Amniotic stem cell (primary cell): ENCODE measurements around the gene METTL16.

Experiments used
- DNase-seq: peaks from one replicate; lab custom pipeline; 2025; lab: John Stamatoyannopoulos, UW

The METTL16 gene

DNA sequence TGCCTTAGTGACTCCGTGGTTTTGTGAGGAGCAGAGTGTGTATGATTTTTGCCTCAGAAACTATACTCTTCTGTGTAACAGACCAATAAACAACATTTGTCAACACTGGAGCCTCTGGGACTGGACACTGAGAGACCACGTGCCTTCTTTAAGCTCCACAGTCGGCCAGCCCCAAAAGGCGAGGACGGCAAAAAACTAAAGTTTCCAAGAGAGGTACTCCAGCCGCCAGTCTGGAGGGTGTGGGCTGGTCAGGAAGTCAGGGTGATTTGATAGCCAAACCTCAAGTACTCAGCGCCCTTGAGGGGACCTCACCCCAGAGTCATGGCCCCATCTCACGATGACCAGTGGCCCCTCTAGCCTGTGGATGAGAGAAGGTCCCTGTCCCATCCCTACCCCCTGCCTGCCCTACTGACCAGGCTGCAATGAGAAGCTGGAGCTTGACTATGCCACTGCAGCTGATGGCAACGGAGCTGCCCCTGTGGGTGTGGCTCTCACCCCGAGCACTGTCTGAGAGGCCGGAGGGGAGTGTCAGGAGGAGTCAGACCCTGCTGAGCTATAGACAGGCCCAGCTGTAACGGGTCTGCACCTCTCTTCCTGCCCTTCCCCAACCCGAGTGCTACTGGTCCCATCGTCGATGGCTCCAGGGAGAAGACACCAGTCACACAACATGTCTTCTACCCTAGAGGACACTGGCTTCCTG, 130.6 kb downstream of the METTL16 start:
- DNase-seq: no peak

DNA sequence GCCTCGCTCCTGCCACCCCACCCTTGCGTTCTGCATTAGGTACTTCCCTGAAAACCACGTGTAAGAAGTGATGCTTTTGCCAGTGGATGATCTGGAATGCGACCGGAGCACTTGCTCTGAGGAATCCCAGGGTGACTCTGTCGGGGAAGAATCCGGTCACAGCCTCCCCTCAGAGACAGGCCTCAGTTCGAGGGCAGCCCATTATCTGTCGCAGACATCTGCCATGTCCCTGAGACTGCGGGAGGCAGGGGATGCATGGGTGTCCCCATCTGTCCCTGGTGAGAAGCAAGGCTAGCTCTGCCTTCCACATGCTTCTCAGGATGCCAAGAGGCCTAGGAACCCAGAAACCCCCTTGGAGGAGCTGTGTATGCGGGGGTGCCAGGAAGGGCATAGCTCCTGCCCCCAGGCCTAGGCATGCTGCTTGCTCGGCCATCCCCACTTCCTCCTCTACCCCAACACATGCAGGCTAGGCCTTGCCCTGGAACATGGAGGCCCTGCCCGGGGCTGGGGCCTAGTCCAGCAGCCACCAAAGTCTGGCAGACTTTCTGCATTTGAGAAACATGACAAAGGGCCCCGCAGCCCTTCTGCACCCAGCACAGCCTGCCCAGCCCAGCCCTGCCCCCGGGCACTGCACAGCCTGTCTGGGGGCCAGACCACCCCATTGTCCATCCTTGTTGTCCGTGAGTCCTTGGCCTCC, 131.3 kb downstream of the METTL16 start:
- DNase-seq: no peak

DNA sequence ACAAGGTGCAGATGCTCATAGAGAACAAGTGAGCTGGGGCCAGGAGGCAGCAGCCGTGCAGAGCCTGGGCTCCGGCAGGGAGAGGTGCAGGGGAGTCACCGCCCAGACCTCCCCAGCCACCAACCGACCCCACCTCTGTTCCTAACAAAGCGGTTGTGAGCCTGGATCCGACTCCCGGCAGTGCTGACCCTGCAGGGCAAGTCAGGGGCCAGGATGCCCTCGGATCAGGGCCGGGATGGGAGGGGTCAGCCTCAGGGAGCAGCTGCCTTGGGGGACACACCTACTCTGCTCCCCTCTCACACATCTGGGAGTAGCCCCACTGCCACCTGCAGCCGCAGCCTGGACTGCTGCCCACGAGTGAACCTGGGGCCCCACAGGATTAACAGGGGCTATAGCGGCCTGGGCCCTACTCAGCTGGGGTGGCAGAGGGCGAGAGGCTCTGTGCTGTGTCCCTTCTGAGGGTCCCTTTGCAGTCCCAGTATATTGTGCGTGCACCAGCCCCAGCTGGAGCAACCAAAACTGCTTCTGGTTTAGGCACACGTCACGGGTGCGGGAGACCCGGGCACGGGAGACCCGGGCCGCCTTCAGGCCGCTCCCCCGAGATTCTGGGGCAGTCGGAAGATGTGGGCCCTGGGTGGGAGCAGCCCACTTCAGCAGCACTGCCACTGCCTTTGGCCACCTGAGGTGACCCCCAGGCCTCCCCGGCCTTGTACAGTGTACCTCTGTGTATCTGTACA, 132.0 kb downstream of the METTL16 start:
- no peak for DNase-seq

DNA sequence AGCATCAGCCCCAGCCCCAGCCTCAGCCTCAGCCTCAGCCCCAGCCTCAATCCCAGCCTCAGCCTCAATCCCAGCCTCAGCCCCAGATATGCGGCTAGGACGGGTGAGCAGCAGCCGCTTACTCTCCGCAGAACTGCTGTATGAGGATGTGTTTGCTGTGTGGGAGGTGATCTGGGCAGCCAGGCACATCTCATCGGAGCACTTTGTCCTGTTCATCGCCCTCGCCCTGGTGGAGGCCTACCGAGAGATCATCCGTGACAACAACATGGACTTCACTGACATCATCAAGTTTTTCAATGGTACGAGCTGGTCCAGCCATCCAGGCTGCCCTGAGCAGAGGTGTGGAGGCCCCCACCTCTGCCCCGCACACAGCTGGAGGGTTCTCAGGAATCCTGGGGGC, 132.8 kb downstream of the METTL16 start:
- DNase-seq: no peak

DNA sequence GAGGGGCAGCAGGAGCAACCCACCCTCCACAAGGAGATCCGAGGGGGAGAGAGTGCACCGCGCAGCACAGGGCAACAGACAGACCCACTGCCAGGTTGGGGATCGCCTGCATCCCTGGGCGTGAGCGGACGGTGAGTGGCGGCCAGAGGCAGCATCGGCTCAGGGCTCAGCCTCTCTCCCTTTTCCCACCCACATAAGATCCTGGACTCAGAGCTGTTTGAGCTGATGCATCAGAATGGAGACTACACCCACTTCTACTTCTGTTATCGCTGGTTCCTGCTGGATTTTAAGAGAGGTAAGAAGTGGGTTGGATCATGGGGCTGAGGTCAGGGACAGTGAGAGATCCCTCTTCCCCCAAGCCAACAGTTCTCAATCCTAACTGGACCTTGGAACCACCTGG, 134.0 kb downstream of the METTL16 start:
- DNase-seq: no peak

DNA sequence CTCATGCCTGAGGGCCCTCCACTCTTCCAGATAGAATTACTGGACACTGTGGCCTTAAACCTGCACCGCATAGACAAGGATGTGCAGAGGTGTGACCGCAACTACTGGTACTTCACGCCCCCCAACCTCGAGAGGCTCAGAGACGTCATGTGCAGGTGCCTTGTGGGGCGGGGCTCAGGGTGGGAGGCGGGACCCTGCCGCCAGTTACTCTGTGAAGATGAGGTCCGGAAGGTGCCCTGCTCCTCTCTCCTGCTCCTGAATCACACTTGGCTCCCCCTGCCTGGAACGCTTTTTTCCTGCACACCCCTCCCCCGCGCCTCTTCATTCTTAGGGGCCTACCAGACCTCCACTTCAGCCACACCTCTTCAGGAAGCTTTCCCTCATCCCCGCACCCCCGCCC, 135.6 kb downstream of the METTL16 start:
- DNase-seq: no peak

DNA sequence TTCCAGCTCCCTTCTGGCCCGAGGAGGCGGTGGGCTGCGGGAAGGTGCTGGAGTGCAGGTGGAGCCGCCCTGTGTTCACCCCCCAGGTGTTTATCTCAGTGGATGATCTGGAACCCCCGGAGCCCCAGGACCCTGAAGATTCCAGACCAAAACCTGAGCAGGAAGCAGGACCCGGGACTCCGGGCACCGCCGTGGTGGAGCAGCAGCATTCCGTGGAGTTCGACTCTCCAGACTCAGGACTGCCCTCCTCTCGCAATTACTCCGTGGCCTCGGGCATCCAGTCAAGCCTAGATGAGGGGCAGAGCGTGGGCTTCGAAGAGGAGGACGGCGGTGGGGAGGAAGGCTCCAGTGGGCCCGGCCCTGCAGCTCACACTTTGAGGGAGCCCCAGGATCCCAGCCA, 136.3 kb downstream of the METTL16 start:
- no peak for DNase-seq

DNA sequence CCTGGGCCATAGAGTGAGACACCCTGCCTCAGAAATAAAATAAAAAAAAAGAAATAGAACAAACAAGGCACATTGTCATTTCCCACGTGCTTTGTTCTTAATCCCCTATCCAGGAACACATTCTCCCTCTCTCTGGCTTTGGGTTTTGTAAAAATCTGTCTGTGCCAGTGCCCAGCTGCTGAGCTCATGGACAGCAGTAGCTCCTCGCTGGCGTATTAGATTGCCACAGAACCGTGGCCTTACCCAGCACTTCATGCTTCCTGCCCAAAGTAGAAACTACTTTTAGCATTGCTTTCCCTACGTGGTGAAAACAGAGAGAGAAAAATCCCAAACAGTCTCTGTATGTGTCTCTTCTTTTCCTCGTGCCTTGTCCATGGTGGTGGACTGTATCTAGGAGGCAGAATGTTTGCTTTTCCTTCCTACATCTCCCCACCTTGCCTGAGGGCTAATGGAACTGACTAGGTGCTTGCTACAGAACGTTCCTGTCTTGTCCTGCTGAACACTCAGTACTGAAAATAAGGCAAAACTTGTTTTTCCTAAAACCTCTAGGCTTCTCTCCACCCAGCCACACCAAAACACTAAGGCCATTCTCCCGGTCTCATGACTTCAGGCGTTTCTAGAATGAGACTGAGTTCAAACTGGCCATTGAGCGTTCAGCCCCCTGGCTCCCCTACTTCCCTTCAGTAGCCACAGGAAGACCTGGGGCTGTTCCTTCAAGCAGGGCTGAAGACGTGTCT, 137.0 kb downstream of the METTL16 start:
- DNase-seq: no peak

DNA sequence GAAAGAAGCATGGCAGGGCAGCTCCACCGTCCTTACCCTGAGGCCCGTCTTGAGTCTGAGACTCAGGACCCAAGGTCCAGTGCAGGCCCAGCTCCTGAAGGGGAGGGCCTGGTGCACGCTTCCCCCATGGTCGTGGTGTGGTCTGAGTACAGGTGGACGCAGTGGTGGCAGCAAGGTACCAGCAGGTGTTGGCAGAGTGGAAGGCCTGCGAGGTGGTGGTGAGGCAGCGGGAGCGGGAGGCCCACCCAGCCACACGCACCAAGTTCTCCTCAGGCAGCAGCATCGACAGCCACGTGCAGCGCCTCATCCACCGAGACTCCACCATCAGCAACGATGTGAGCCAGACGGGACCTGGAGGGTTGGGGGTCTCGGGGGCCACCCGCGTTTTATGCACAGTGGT, 138.5 kb downstream of the METTL16 start:
- no peak for DNase-seq

DNA sequence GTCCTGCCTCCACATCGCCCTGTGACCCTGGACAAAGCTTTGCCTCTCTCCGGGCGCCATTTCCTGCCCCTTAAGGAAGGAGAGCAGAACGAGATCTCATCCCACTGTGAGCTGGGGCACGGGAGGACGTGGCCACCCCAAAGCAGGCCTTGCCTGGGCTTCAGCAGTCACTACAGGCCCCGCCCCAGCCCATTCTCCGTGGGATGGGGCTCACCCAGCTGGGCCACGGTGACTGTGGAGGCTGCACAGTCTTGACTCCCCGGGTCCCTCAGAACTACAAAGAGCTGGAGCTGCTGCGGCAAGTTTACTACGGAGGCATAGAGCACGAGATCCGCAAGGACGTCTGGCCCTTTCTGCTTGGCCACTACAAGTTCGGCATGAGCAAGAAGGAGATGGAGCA, 139.0 kb downstream of the METTL16 start:
- no peak for DNase-seq

DNA sequence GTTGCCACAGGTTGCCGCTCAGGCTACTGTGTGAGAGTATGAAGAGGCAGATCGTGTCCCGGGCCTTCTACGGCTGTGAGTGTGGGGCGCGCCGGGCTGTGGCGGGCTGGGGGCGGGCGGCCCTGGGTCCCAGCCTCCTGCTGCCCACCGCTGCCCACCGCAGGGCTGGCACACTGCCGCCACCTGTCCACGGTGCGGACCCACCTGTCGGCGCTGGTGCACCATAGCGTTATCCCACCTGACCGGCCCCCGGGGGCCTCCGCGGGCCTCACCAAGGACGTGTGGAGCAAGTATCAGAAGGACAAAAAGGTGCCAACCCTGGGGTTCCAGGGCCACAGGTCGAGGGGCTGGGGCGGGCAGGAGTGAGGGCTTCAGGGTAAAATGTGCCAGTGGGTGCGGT, 139.5 kb downstream of the METTL16 start:
- no peak for DNase-seq

DNA sequence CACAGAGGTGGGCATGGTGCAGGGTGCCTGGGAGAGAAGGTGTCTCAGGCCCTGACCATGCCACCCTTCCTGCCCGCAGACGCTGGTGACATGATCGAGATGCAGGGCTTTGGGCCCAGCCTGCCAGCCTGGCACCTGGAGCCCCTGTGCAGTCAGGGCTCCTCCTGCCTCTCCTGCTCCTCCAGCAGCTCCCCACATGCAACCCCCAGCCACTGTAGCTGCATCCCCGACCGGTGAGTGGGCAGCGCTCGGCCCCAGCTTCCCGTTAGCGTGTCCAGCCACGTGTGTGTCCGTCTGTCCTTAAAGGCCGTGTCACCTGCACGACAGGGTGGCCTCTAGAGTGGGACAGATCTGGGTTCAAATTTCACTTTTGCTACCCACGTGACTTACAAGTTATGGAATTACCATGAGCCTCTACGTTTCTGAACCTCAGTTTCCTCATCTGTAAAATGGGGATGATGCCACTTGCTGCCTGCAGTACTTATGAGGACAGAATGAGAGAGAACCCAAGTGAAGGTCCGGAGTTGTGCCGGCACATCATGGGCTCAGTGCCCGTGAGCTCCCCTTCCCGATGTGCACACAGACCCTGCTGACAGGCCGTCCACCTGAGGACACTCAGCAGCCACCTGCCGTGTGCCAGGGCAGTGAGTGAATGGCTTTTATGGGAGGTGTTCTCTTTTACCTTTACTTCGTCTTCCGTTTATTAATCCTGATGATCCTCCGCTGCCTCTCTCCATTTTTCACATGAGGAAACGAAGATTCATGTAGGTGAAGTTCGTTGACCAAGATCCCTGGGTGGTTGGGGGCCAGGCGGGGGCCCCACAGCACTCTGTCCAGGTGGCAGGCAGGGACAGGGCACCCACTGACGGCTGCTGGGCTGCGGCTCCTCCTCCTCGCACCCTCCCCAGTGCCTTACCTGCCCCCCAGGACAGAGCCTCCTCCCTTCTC, 140.2 kb downstream of the METTL16 start:
- no peak for DNase-seq

DNA sequence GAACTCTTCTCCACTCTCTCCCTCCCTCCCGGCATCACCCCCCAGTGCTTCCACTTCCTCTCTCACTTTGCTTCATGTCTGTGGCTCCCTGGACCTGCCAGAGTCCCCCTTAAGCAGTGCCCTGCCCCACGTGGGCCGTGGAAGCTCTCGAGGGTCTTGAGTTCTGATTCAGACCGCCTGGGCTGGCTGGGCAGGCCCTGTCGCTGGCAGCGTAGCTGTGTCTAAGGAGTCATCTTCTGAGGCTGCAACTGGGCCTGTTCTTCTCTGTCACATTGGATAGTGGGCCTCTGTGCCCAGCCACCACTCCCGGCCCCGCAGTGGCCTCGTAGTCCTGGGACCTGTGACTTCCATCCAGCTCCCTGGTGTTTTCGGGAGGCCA, 141.5 kb downstream of the METTL16 start:
- no peak for DNase-seq

DNA sequence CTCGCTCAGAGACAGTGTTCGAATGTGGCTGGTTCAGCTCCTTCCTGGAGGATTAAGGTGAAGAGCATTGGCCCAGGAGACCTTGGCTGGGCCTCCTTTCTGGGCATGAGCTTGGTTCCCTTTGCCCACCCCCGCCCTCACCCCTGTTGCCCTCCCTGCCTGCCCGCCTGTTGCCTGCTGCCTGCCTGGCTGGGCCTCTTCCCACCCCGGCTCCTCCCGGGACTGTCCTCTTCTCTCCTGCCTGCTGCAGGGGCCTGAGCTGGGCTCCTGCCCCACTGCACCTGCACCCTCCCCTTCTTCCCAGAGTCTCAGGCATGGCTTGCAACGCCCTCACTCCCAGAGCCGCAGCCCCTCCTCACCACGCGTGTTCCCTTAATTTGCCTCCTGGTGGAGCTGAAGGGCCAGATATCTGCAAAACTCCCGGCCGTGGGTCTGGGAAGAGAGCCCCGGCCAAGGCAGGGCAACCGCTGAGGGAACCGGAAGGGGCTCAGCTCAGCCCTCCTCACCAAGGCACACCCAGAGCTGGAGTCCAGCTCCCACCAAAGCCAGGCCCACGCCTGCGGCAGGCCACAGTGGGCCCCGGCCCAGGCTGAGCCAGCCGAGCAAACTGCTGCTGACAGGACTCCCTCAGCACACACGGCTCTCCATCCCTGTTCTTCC, 142.0 kb downstream of the METTL16 start:
- no peak for DNase-seq

DNA sequence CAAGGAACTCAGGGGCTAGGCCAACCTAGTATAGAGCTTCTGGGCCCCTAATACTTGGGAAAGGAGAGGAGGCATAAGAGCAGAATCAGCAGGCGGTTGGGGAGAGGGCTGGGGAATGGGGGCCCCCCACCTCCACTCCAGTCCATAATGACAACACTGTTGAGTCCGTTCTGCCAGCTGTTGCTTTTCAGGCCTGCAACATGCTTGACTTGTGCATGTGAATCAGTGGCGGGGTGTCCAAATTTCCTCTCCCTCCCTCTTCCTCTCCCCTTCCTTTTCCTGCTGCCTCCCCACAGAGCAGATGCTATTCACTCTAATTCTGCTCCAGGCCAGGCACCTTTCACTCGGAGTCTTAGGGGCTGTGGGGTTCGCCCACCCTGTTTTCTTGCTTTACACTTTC, 142.6 kb downstream of the METTL16 start:
- no peak for DNase-seq

DNA sequence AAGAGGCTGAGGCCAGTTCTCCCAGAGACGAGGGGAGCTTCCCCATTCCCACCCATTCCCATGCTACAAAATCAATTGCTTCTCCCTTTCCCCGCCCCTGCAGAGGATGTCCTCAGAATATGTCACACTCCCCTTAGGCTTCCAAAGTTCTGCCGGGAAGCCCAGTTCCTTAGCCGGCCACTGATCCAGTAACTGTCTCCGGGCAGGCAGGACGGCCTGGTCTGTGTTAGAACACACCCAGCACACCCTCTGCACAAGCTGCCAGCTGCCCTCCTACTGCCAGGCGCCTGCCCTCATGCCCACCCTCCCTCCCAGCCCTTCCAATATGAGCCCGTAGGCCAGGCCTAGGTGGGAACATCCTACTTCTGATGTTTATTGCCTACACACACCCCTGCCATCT, 143.3 kb downstream of the METTL16 start:
- no peak for DNase-seq

DNA sequence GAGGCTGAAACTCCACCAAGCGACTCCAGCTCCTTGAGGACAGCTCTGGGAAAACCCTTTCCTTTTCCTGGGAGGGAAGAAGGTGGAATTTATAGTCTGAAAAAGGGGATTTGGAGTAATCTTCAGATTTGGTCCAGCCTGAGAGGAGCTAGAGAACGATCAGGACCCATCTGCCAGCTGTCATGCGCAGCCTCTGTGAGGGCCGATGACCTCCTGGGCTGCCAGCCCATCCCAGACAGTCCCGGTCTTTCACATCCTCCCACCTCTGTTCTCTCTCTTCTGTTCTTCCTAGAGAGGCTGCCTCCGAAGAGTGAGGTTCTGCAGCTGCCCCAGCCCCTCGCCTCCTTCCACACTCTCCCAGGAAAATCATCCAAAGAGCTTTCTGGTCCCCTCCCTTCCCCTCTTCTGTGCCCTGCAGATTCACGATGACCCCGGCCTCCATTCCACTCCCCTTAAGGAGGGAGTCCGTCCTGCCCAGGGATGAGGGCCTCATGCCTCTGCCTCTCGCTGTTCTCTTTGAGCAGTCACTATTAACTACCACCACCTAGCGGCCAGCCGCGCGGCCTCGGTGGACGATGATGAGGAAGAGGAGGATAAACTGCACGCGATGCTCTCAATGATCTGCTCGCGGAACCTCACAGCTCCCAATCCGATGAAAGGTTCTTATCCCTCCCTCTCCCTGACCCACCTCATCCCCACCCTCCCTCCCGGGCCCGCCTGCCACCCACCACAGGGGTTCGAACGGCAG, 144.8 kb downstream of the METTL16 start:
- DNase-seq: no peak
